SW480 (cell line): ENCODE data around the gene CYTH2.
A peak's percentile ranks its signal among the peaks of the same experiment; 100 is the strongest.

Source experiments
- DNase-seq: peaks from one replicate; pipeline ENCODE4 v3.0.0-alpha.2; 2016; ENCODE audit warnings: low spot score

CYTH2 gene

GRCh38 chr19:48469289-48469881 lies at the start of gene CYTH2:
Gene CYTH2 (plus strand): TSS chr19:48469369. CDS start chr19:48469508, 139 bp downstream.
- peak; percentile 72 for DNase-seq

GRCh38 chr19:48421548-48421947 lies 47.6 kb upstream of the CYTH2 start:
- DNase-seq, result no peak

GRCh38 chr19:48424694-48425219 lies 44.4 kb upstream of the CYTH2 start:
- DNase-seq, result peak; percentile 33

- DNase-seq, result no peak
Measured at GRCh38 chr19:48428670-48429069, 40.5 kb upstream of the CYTH2 start.

GRCh38 chr19:48433337-48433736 lies 35.8 kb upstream of the CYTH2 start:
- DNase-seq, result no peak

- DNase-seq, result no peak
Measured at GRCh38 chr19:48436586-48436985, 32.6 kb upstream of the CYTH2 start.

GRCh38 chr19:48441360-48442050 lies 27.7 kb upstream of the CYTH2 start:
- no peak for DNase-seq

GRCh38 chr19:48442116-48443035 lies 26.8 kb upstream of the CYTH2 start:
- no peak for DNase-seq

- no peak for DNase-seq
Measured at GRCh38 chr19:48443256-48443655, 25.9 kb upstream of the CYTH2 start.

- no peak for DNase-seq
Measured at GRCh38 chr19:48443731-48444128, 25.4 kb upstream of the CYTH2 start.

- DNase-seq, result no peak
Measured at GRCh38 chr19:48444129-48444935, 24.8 kb upstream of the CYTH2 start.

GRCh38 chr19:48444936-48445200 lies 24.3 kb upstream of the CYTH2 start:
- no peak for DNase-seq

GRCh38 chr19:48445256-48445605 lies 23.9 kb upstream of the CYTH2 start:
- peak; percentile 93 for DNase-seq

- peak; percentile 99 for DNase-seq
Measured at GRCh38 chr19:48445606-48446481, 23.3 kb upstream of the CYTH2 start, which contains the start of gene GRWD1. Gene GRWD1 (plus strand): TSS chr19:48445983. CDS start chr19:48446006, 23 bp downstream.

GRCh38 chr19:48446579-48446978 lies 22.6 kb upstream of the CYTH2 start:
- DNase-seq, result no peak

GRCh38 chr19:48448563-48448962 lies 20.6 kb upstream of the CYTH2 start:
- no peak for DNase-seq

- no peak for DNase-seq
Measured at GRCh38 chr19:48450441-48450840, 18.7 kb upstream of the CYTH2 start.

- DNase-seq, result no peak
Measured at GRCh38 chr19:48450863-48451262, 18.3 kb upstream of the CYTH2 start.

- no peak for DNase-seq
Measured at GRCh38 chr19:48451624-48452023, 17.5 kb upstream of the CYTH2 start.

- no peak for DNase-seq
Measured at GRCh38 chr19:48452289-48453190, 16.6 kb upstream of the CYTH2 start.
